OCI-LY7 (cell line): ENCODE data around the gene ILDR2.

Source experiments
- CTCF ChIP-seq: fragments of 200-600 bp; sonication (generic); conservative IDR thresholded peaks from 2 replicates; pipeline ENCODE4 v1.5.1; 2014; ENCODE audit warnings: mild to moderate bottlenecking, antibody characterized with exemption, low read length, moderate library complexity, mixed read lengths
- EZH2phosphoT487 ChIP-seq: fragments of 200-600 bp; sonication (generic); IDR thresholded peaks from 2 replicates; pipeline ENCODE4 v1.6.1; 2018; ENCODE audit warnings: low read depth, borderline replicate concordance, mild to moderate bottlenecking, mixed run types, antibody characterized with exemption, low read length, moderate library complexity, mixed read lengths

GRCh38 chr1:166950156-166950555 lies 25.2 kb downstream of the ILDR2 start:
- TF ChIP-seq EZH2phosphoT487 (no peak), CTCF (no peak)
